ENCODE measurements around the gene USP24.
"Not testable (repeated sequence)": the region's sequence is repeated elsewhere in the genome, so short reads cannot be mapped to it uniquely, and the experiment has no call there.

The USP24 gene

GRCh38 chr1:55049914-55050278, 165.3 kb downstream of the USP24 start:
- DNase-seq = no peak

- no peak for DNase-seq
These were observed 165.8 kb downstream of the USP24 start for GRCh38 chr1:55049271-55049913.

GRCh38 chr1:55048453-55049270, 166.5 kb downstream of the USP24 start:
- DNase-seq = no peak

DNA sequence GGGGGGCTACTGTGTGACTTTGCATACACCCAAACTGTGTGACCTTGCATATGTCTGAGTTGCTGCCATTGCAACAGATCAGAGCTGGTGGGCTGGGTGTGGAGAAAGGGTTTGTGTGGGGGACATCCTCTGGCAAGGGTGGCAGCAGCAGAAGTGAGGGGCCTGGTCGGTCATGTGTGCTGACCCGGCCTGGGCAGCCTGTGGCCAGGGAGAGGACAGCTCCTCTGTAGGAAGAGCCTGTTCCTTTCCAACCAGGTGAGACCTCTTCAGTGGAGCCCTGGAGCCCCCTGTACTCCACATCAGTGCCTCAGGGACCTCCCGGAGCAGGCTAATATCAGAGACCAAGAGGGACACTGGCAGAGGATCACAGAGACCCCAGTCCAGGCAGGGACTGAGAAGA, 167.6 kb downstream of the USP24 start:
- DNase-seq = no peak

- no peak for DNase-seq
These were observed 168.3 kb downstream of the USP24 start for GRCh38 chr1:55046871-55047270.

GRCh38 chr1:55045430-55045829, 169.7 kb downstream of the USP24 start:
- no peak for DNase-seq

DNA sequence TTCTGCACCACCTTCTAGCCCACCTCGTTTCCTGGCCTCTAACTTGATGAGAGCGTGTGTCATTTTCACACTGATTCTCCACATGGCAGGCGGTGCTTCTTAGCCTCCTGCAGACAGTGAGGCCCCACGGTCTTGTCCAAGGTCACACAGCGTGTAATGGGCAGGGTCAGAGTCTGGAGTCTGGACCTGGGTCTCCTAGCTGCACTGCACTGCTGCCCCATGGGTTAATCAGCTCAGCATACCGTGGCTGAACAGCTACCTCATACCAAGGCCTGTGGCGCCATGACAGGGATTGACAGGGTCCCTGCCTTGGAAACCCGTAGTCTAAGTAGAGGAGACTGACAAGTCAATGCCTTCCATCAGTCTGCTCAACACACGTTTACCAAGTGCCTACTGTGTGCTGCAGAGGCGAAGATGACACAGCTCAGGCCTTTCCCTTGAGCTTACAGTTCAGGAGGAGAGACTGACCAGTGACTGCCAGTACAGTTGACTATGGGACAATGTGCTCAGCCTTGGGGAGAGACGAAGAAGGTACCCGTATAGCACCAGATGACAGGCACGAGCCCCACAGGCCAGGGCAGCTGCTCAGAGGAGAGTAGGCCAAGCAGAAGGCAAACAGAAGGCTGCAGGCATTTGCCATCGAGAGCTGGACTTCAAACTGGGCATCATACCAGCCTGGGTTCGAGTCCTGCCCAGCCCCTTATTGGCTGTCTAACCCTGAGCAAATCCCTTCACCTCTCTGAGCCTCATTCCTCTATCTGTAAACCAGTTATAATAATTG, 170.4 kb downstream of the USP24 start:
- DNase-seq = no peak

DNA sequence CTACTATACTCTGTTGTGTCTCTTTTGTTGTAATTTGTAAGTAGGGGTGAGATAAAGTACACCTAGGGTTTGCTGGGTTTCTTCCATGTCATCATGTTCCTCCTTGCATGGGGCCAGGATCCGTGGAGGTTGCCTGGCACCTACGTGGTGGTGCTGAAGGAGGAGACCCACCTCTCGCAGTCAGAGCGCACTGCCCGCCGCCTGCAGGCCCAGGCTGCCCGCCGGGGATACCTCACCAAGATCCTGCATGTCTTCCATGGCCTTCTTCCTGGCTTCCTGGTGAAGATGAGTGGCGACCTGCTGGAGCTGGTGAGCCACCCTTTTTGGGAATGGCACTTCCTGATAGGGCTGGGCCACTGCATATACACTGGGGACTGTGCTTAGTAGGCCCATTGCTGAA, 171.4 kb downstream of the USP24 start:
- no peak for DNase-seq

DNA sequence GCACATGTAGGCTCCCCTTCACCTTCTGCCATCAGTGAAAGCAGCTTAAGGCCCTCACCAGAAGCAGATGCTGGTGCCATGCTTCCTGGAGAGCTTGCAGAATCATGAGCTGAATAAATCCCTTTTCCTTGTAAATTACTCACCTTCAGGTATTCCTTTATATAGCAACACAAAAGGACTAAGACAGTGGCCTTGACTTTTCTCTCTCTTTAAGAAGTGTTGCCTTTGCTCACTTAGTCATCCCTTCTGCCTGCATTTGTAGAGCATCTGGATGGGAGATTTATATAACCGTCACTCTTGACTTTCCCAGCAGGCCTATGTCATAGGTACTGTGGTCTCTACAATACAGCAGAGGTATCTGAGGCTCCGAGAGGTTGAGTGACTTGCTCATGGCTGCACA, 172.2 kb downstream of the USP24 start:
- DNase-seq = no peak

DNA sequence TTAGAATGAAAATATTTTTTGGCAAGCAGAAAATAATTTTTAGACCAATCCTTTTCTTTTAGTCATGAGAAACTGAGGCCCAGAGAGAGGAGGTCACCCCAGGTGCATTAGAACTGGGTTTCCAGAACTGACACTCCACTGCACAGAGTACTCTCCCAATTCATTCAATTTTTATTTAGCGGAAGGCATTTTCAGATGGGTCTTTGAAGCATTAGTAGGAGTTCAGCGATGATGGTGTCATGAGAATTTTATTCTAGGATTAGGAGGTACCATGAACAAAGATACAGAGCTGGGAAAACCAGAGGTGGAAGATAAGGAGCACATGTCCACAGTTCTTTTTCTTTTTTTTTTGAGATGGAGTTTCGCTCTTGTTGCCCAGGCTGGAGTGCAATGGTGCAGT, 173.6 kb downstream of the USP24 start:
- no peak for DNase-seq

DNA sequence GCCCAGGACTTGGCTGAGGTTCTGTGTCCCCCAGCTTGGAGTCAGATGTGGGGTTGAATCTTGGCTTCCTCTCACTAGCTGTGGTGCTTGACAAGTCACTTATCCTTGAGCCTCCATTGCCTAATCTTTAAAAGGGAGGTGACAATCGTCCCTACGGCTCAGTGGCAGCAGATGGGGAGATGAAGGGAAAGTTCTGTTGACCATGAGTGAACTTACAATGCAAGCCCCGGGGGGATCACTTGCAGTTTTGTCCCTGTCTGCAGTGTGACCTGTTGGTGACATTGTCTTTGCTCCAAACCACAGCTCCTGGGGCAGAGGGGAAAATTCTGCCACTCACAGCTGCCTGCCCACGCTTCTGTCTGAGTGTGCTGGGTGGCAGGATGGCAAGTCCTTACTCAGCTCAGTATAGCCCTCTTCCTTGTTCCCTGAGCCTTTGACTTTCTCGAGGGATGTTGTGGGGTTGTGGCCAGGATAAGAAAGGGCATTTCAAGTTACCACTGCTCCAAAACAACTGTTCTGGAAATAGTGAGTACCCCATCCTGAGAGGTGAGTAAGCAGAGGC, 174.2 kb downstream of the USP24 start:
- DNase-seq = no peak

- no peak for DNase-seq
These were observed 174.9 kb downstream of the USP24 start for GRCh38 chr1:55040083-55040932.

GRCh38 chr1:55039342-55040082, 175.7 kb downstream of the USP24 start, which contains the start of gene PCSK9:
Gene PCSK9 (plus strand): TSS chr1:55039548. CDS start chr1:55039838, 290 bp downstream.
- no peak for DNase-seq

GRCh38 chr1:55038974-55039341, 176.2 kb downstream of the USP24 start:
- no peak for DNase-seq

- no peak for DNase-seq
These were observed 176.7 kb downstream of the USP24 start for GRCh38 chr1:55038552-55038838.

DNA sequence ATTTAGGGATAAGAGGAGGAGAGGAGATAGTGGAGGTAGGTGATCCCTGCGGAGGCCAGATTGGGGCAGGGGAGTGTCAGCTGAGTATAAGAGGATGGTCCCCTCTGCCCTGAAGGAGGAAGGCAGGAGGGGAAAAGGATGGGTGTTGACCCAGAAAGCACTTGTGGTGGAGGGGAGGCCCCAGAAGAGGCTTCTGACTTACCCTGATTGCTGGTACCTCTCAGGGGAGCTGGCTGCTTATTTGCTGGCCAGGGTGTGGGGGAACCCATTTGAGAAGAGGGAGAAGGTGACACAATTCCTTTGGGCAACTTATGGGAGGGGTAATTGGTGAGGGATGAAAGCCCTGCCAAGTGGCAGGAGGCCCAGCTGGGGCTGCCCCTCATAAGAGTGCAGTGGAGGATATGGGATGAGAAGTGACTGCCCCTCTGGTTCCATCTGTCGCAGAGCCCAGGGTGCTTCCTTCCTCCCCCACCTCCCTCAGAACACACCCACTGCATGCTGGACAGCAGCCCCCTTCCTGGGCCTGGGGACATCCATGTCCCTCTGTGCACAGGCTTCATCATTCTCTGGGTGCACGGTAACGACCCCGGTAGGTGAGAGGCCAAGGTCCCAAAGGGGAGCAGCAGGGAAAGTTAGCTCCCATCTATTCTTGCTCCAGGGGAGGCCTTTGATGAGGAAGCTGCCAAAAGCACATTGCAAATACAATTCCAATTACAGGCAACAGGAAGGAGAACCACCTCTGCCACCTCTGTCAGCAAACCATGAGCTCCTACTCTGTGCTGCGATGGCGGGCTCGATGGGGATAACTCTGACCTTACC, 177.2 kb downstream of the USP24 start:
- DNase-seq = no peak

DNA sequence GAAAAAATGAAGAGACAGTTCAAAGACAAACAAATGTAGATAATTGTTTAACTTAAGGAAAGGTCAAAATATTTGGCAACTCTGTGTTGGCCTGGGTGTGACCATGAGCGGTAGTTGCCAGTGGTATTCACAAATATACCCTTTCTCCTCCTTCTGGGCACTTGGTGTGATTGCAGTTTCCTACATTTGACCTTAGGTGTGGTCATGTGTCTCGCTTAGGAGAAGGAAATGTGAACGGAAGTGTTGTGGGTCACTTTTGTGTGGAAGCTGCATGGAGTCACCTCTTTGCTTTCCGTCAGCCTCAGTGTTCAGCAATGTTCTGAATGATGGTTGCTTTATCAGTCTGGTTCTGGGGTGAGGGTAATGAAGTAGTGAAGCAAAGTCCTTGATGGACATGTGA, 179.3 kb downstream of the USP24 start:
- DNase-seq = no peak

- no peak for DNase-seq
These were observed 180.6 kb downstream of the USP24 start for GRCh38 chr1:55034476-55035133.

- DNase-seq = no peak
These were observed 181.9 kb downstream of the USP24 start for GRCh38 chr1:55033265-55033614.

DNA sequence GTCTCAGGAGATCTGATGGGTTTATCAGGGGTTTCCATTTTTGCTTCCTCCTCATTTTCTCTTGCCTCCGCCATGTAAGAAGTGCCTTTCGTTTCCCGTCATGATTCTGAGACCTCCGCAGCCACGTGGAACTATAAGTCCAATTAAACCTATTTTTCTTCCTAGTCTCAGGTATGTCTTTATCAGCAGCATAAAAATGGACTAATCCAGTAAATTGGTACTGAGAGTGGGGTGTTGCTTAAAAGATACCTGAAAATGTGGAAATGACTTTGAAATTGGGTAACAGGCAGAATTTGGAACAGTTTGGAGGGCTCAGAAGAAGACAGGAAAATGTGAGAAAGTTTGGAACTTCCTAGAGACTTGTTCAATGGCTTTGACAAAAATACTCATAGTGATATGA, 184.1 kb downstream of the USP24 start:
- DNase-seq = not testable (repeated sequence)

- not testable (repeated sequence) for DNase-seq
These were observed 188.5 kb downstream of the USP24 start for GRCh38 chr1:55026682-55027081.
